Heart right ventricle (tissue), 16 donors: ENCODE data around the gene ACSS1. TPM values are rescaled to one million over a fixed set of nuclear protein-coding genes. Genes with fewer than 3 reads are reported as not detected.

Source experiments
- ATAC-seq, 8 donors: fragments of 200-7000 bp; cut with Tn5 transposase; one replicate each; pipeline ENCODE4 v1.9.1; 2020; ENCODE audit warnings: mild to moderate bottlenecking in 8 of 8, moderate library complexity in 8 of 8, moderate number of reproducible peaks in 1 of 8
- DNase-seq, 2 donors: peaks; one replicate each; pipeline ENCODE4 v3.0.0-alpha.2; 2020
- H3K27ac ChIP-seq, 10 donors: fragments of 200-600 bp; sonication (generic) in 2 of 10; one replicate each; pipeline versions ENCODE4 v1.5.0 to v1.8.0; 2020 to 2022; ENCODE audit warnings: mild to moderate bottlenecking in 3 of 10
- H3K27me3 ChIP-seq, 7 donors: fragments of 200-600 bp; one replicate each; pipeline ENCODE4 v1.8.0; 2021 to 2022; ENCODE audit warnings: mild to moderate bottlenecking in 2 of 7
- H3K36me3 ChIP-seq, 9 donors: fragments of 200-600 bp; sonication (generic) in 1 of 9; one replicate each; pipeline versions ENCODE4 v1.5.0 to v1.8.0; 2020 to 2022; ENCODE audit warnings: mild to moderate bottlenecking in 2 of 9
- H3K4me1 ChIP-seq, 9 donors: fragments of 200-600 bp; sonication (generic) in 1 of 9; one replicate each; pipeline versions ENCODE4 v1.5.0 to v1.8.0; 2020 to 2022; ENCODE audit warnings: mild to moderate bottlenecking in 4 of 9
- H3K4me3 ChIP-seq, 10 donors: fragments of 200-600 bp; sonication (generic) in 2 of 10; one replicate each; pipeline versions ENCODE4 v1.5.0 to v1.8.0; 2020 to 2022; ENCODE audit warnings: mild to moderate bottlenecking in 7 of 10, moderate library complexity in 2 of 10
- H3K9me3 ChIP-seq, 11 donors: fragments of 200-600 bp in 10 of 11; sonication (generic) in 2 of 11; one replicate each; pipeline versions ENCODE4 v1.5.0 to v1.8.0; 2013 to 2022; ENCODE audit warnings: mild to moderate bottlenecking in 2 of 11, control low read depth in 1 of 11, moderate library complexity in 1 of 11
- CTCF ChIP-seq, 9 donors: fragments of 200-600 bp; sonication (generic) in 2 of 9; IDR thresholded peaks; one replicate each; pipeline versions ENCODE4 v1.5.0 to v1.8.0; 2021 to 2022; ENCODE audit warnings: antibody characterized with exemption in 9 of 9, mild to moderate bottlenecking in 5 of 9, moderate library complexity in 1 of 9
- WGBS, 2 donors: extraction: QIAGEN DNeasy Blood & Tissue Kit; methylation state at CpG; one replicate each; pipeline ENCODE4 v1.1.7; 2013; ENCODE audit warnings: inconsistent platforms in 1 of 2; 5-methylcytosine and 5-hydroxymethylcytosine counted together
- intact Hi-C, 10 donors: fragments of 100-400 bp; cut with DNase I; formaldehyde crosslinking; loops; one replicate each; pipeline versions ENCODE4 v1.11.1 to v1.14.2; 2022
- polyA plus RNA-seq, 2 donors: library from polyadenylated mRNA; stranded (reverse); fragments of 200-250 nt; gene quantifications; one replicate each; pipeline ENCODE4 v1.2.3, GENCODE V29; 2013
- total RNA-seq, 10 donors: library from RNA; stranded (reverse); fragmentation: NEBNext Ultra II Directional in 3 of 10; extraction: Animal tissue kit (Norgen Biotek cat#: 25700) in 3 of 10; gene quantifications; one replicate each; pipeline versions ENCODE4 v1.2.1 to v1.2.4, GENCODE V29; 2021 to 2023
- donor health status: Arrhythmogenic right ventricular cardiomyopathy.
- donor health status: ischemic (EF 13 %, LVEDD 7.1; RV severe dilation, severe dysfunction).
- donor health status: healthy with polysubstance abuse.
- donor health status: DM: no; HTN: yes; CAD: no.
- donor health status: DM: no; HTN: no; CAD: no.
- donor health status: ischemic (EF 25% LVEDD 6.9; RV normal size, moderate dysfunction).
- donor health status: ischemic (EF 25% LVEDD 5.7; RV mildly dilated, moderate dysfunction).
- donor health status: healthy.
- donor health status: DM: yes; HTN: yes; CAD: no.
- donor health status: Ischemic cardiomyopathy.
- donor health status: ischemic (EF 35%, LVEDD 5.7; RV mildly dilated, moderate dysfunction).
- donor health status: nonischemic (EF 11% LVEDD 7.7; RV severe dilation, severe dysfunction).
- donor health status: DM: yes; HTN: yes; CAD: no.
- donor health status: PGD.
- donor health status: ischemic (EF 29% LVEDD 5.4; RV normal size, mild dysfunction).
- donor health status: nonischemic (EF 23%, LVEDD 6.1; RV moderate dilation, normal function).

ACSS1 gene
- total and polyA plus RNA-seq, 12 donors, result 29.7 to 114 (median 84.9) TPM

GRCh38 chr20:25031241-25031640 is 26.7 kb downstream of the ACSS1 start:
- DNase-seq, result no peak
- H3K27ac ChIP-seq, result peak overlapping the region in 1 of 10 donors; percentile 87
- 80 to 95% methylated on average over 3 of the region's 3 CpGs for WGBS, 2 donors
- H3K9me3 ChIP-seq, result no peaks in the 10 kb centered on the region
- ATAC-seq, result no peak
- H3K27me3 ChIP-seq, result no peaks in the 10 kb centered on the region
- H3K36me3 ChIP-seq, result peaks cover 0 to 37% (median 0%) of the 10 kb centered on the region in 9 donors
- peaks cover 32 to 76% (median 47%) of the 10 kb centered on the region in 9 donors for H3K4me1 ChIP-seq
- no peak for TF ChIP-seq CTCF (IDR thresholded peaks at IDR 0.05)
- no peak overlapping the region for H3K4me3 ChIP-seq
- intact Hi-C loops, result loop anchor here in 1 of 10 donors (5.0 kb wide), 1 partner anchor 36 kb away; no protein-coding TSS in a partner anchor

GRCh38 chr20:25030649-25031207 is 27.2 kb downstream of the ACSS1 start:
- intact Hi-C loops, result loop anchor here in 1 of 10 donors (5.0 kb wide), 1 partner anchor 37 kb away; no protein-coding TSS in a partner anchor
- Histone ChIP-seq H3K4me1 (peaks cover 26 to 76% (median 45%) of the 10 kb centered on the region in 9 donors), H3K27me3 (no peaks in the 10 kb centered on the region), H3K36me3 (peaks cover 0 to 42% (median 0%) of the 10 kb centered on the region in 9 donors), H3K9me3 (no peaks in the 10 kb centered on the region), H3K27ac (peak overlapping the region in 1 of 10 donors; percentile 6), H3K4me3 (no peak overlapping the region)
- WGBS, 2 donors, result 82 to 86% methylated on average over 8 of the region's 8 CpGs
- no peak for TF ChIP-seq CTCF (IDR thresholded peaks at IDR 0.05)
- ATAC-seq (peak in 1 of 8 donors; percentile 46), DNase-seq (no peak)

- DNase-seq, result no peak
- Histone ChIP-seq H3K4me1 (peaks cover 22 to 76% (median 44%) of the 10 kb centered on the region in 9 donors), H3K9me3 (no peaks in the 10 kb centered on the region), H3K27ac (peak overlapping the region in 1 of 10 donors; percentile 6), H3K27me3 (no peaks in the 10 kb centered on the region), H3K4me3 (no peak overlapping the region), H3K36me3 (peaks cover 0 to 45% (median 0%) of the 10 kb centered on the region in 9 donors)
- intact Hi-C loops, result loop anchor here in 1 of 10 donors (5.0 kb wide), 1 partner anchor 37 kb away; no protein-coding TSS in a partner anchor
- WGBS, 2 donors, result 94 to 97% methylated on average over 5 of the region's 5 CpGs
- no peak for TF ChIP-seq CTCF (IDR thresholded peaks at IDR 0.05)
- ATAC-seq, result no peak
Observed at GRCh38 chr20:25030007-25030648, 27.8 kb downstream of the ACSS1 start.

- TF ChIP-seq CTCF (IDR thresholded peaks at IDR 0.05), result no peak
- ATAC-seq (peak in 4 of 8 donors; percentile 31 to 50 (median 34)), DNase-seq (no peak)
- intact Hi-C loops, result loop anchor here in 1 of 10 donors (5.0 kb wide), 1 partner anchor 36 kb away; no protein-coding TSS in a partner anchor
- no peaks in the 10 kb centered on the region for H3K9me3 ChIP-seq
- 80 to 81% methylated on average over 4 of the region's 4 CpGs for WGBS, 2 donors
- no peaks in the 10 kb centered on the region for H3K27me3 ChIP-seq
- H3K27ac ChIP-seq, result peak overlapping the region in 1 of 10 donors; percentile 31
- peaks cover 0 to 61% (median 0%) of the 10 kb centered on the region in 9 donors for H3K36me3 ChIP-seq
- H3K4me1 ChIP-seq, result peaks cover 0 to 76% (median 32%) of the 10 kb centered on the region in 9 donors
- H3K4me3 ChIP-seq, result no peak overlapping the region
Observed at GRCh38 chr20:25025986-25026605, 31.8 kb downstream of the ACSS1 start.
